HepG2 (cell line): ENCODE measurements around the gene BSN.

Experiments
- ATF7 ChIP-seq, 2 experiments: fragments of 450-650 bp in 1 of 2; sonication (generic) in 1 of 2; formaldehyde crosslinking in 1 of 2; IDR thresholded peaks; 2 replicates each; pipeline versions ENCODE4 v1.4.0 to v1.6.1; 2016 to 2020; ENCODE audit warnings: antibody characterized with exemption in 1 of 2, mild to moderate bottlenecking in 1 of 2, missing genetic modification reagents in 1 of 2
- BCL6 ChIP-seq: IDR thresholded peaks from 2 replicates; pipeline ENCODE4 v1.6.1; 2016; ENCODE audit warnings: missing genetic modification reagents, missing compliant biosample characterization
- CTCF ChIP-seq: sonication (generic); formaldehyde crosslinking; IDR thresholded peaks from 2 replicates; pipeline ENCODE4 v1.5.0; 2020; ENCODE audit warnings: mild to moderate bottlenecking, missing genetic modification reagents, moderate library complexity
- GABPA ChIP-seq, 2 experiments: IDR thresholded peaks; 2 replicates each; pipeline ENCODE4 v1.6.1; 2011 to 2016; ENCODE audit warnings: low read depth in 2 of 2, low read length in 1 of 2, missing biosample characterization in 1 of 2, missing genetic modification characterization in 1 of 2
- HNF1A ChIP-seq, 2 experiments: sonication (generic) in 1 of 2; formaldehyde crosslinking in 1 of 2; IDR thresholded peaks; 2 replicates each; pipeline versions ENCODE4 v1.4.0 to v1.6.1; 2016 to 2020; ENCODE audit warnings: borderline replicate concordance in 1 of 2, low read depth in 1 of 2, mild to moderate bottlenecking in 1 of 2, missing genetic modification reagents in 1 of 2
- KDM4B ChIP-seq: sonication (generic); formaldehyde crosslinking; IDR thresholded peaks from 2 replicates; pipeline ENCODE4 v1.4.0; 2020; ENCODE audit warnings: missing genetic modification reagents
- MLXIP ChIP-seq: sonication (generic); formaldehyde crosslinking; IDR thresholded peaks from 2 replicates; pipeline ENCODE4 v1.9.0; 2021; ENCODE audit warnings: missing genetic modification reagents, borderline replicate concordance
- PATZ1 ChIP-seq: sonication (generic); formaldehyde crosslinking; IDR thresholded peaks from 2 replicates; pipeline ENCODE4 v1.4.0; 2020; ENCODE audit warnings: missing genetic modification reagents
- POLR2A ChIP-seq, 2 experiments: IDR thresholded peaks; 2 replicates each; pipeline ENCODE4 v1.6.1; 2011; ENCODE audit warnings: low read depth in 2 of 2, low read length in 2 of 2, mild to moderate bottlenecking in 1 of 2, moderate library complexity in 1 of 2; ENCODE audit not compliant: insufficient read depth in 1 of 2
- TBL1XR1 ChIP-seq: fragments of 150-350 bp; IDR thresholded peaks from 2 replicates; pipeline ENCODE4 v1.6.1; 2014; ENCODE audit warnings: borderline replicate concordance, low read length; ENCODE audit not compliant: partially characterized antibody
- ZFP41 ChIP-seq: sonication (generic); formaldehyde crosslinking; IDR thresholded peaks from 2 replicates; pipeline ENCODE4 v1.4.0; 2020; ENCODE audit warnings: mild to moderate bottlenecking, missing genetic modification reagents, borderline replicate concordance
- ZNF224 ChIP-seq: sonication (generic); formaldehyde crosslinking; IDR thresholded peaks from 2 replicates; pipeline ENCODE4 v1.5.0; 2020; ENCODE audit warnings: mild to moderate bottlenecking, missing genetic modification reagents

- TF ChIP-seq ZFP41 (CRISPR knock-in tag) (no peak), PATZ1 (no peak), KDM4B (CRISPR knock-in tag) (no peak), ZNF224 (CRISPR knock-in tag) (no peak), HNF1A (IDR thresholded peaks at IDR 0.05; ENCODE audit: low read depth) (no peak), HNF1A (CRISPR knock-in tag; IDR thresholded peaks at IDR 0.05; ENCODE audit: borderline replicate concordance) (no peak), MLXIP (no peak), TBL1XR1 (no peak), BCL6 (CRISPR knock-in tag) (no peak), POLR2A (IDR thresholded peaks at IDR 0.05; ENCODE audit: insufficient read depth in 1 of 2, low read depth in 2 of 2, low read length in 2 of 2) (no peak), ATF7 (IDR thresholded peaks at IDR 0.05) (no peak), ATF7 (CRISPR knock-in tag; IDR thresholded peaks at IDR 0.05) (no peak), CTCF (no peak), GABPA (IDR thresholded peaks at IDR 0.05; ENCODE audit: low read depth, low read length) (no peak), GABPA (CRISPR knock-in tag; IDR thresholded peaks at IDR 0.05; ENCODE audit: low read depth) (no peak)
Measured at GRCh38 chr3:49714728-49715550, 160.7 kb downstream of the BSN start.
